CD4-positive, alpha-beta T cell treated with Interleukin-10 for 1 hour (primary cell): ENCODE measurements around the gene EGFL7.

ENCODE experiments used
- DNase-seq: peaks from one replicate; pipeline ENCODE4 v3.0.0-alpha.2; 2020

The EGFL7 gene

GRCh38 chr9:136662656-136663581 is at the start of gene EGFL7:
Gene EGFL7, plus strand, starts transcription at chr9:136662916. Its CDS starts 5,367 bp downstream, at chr9:136668283.
- no peak for DNase-seq

- no peak for DNase-seq
These were observed 48.8 kb upstream of the EGFL7 start for GRCh38 chr9:136613824-136614371.

- DNase-seq: no peak
These were observed 48.3 kb upstream of the EGFL7 start for GRCh38 chr9:136614372-136614922.

GRCh38 chr9:136614967-136615623 is 47.6 kb upstream of the EGFL7 start:
- DNase-seq: no peak

GRCh38 chr9:136615631-136616306 is 46.9 kb upstream of the EGFL7 start:
- DNase-seq: no peak

- DNase-seq: no peak
These were observed 46.4 kb upstream of the EGFL7 start for GRCh38 chr9:136616307-136616635.

GRCh38 chr9:136616948-136617695 is 45.6 kb upstream of the EGFL7 start:
- DNase-seq: no peak

GRCh38 chr9:136617746-136618579 is 44.8 kb upstream of the EGFL7 start:
- no peak for DNase-seq

- DNase-seq: peak; percentile 22
These were observed 43.9 kb upstream of the EGFL7 start for GRCh38 chr9:136618580-136619547.

GRCh38 chr9:136619742-136620440 is 42.8 kb upstream of the EGFL7 start:
- DNase-seq: peak; percentile 11

GRCh38 chr9:136620441-136621018 is 42.2 kb upstream of the EGFL7 start:
- DNase-seq: no peak

GRCh38 chr9:136621019-136621733 is 41.5 kb upstream of the EGFL7 start:
- DNase-seq: no peak

GRCh38 chr9:136621734-136622093 is 41.0 kb upstream of the EGFL7 start:
- DNase-seq: no peak

GRCh38 chr9:136622538-136622948 is 40.2 kb upstream of the EGFL7 start:
- DNase-seq: no peak

- no peak for DNase-seq
These were observed 39.5 kb upstream of the EGFL7 start for GRCh38 chr9:136623016-136623841.

GRCh38 chr9:136623842-136624183 is 38.9 kb upstream of the EGFL7 start:
- no peak for DNase-seq

GRCh38 chr9:136624184-136624951 is 38.3 kb upstream of the EGFL7 start:
- DNase-seq: no peak
